NK-92 treated with Interleukin-12 subunit alpha and Interleukin-12 subunit beta, amount 100 ng/mL, for 24 hours (cell line): ENCODE measurements around the gene SIRPA.

Experiments used
- DNase-seq: peaks from one replicate; lab custom pipeline; 2025; lab: John Stamatoyannopoulos, UW

The SIRPA gene

GRCh38 chr20:1933465-1933870 is 38.3 kb downstream of the SIRPA start:
- DNase-seq, result no peak

- no peak for DNase-seq
Observed at GRCh38 chr20:1934156-1934555, 38.9 kb downstream of the SIRPA start.

GRCh38 chr20:1934721-1935573 is 39.7 kb downstream of the SIRPA start:
- DNase-seq, result peak; percentile 72

- no peak for DNase-seq
Observed at GRCh38 chr20:1935696-1936366, 40.6 kb downstream of the SIRPA start.

- peak; percentile 73 for DNase-seq
Observed at GRCh38 chr20:1937316-1937976, 42.2 kb downstream of the SIRPA start.

GRCh38 chr20:1938464-1939269 is 43.5 kb downstream of the SIRPA start:
- DNase-seq, result peak; percentile 60

GRCh38 chr20:1939270-1939595 is 44.0 kb downstream of the SIRPA start:
- no peak for DNase-seq

- no peak for DNase-seq
Observed at GRCh38 chr20:1940581-1940980, 45.4 kb downstream of the SIRPA start.

GRCh38 chr20:1941226-1941625 is 46.0 kb downstream of the SIRPA start:
- DNase-seq, result no peak

GRCh38 chr20:1942061-1942460 is 46.9 kb downstream of the SIRPA start:
- no peak for DNase-seq

GRCh38 chr20:1942486-1943274 is 47.5 kb downstream of the SIRPA start:
- no peak for DNase-seq

- no peak for DNase-seq
Observed at GRCh38 chr20:1943275-1944002, 48.2 kb downstream of the SIRPA start.

- DNase-seq, result peak; percentile 42
Observed at GRCh38 chr20:1944345-1945091, 49.3 kb downstream of the SIRPA start.

GRCh38 chr20:1945134-1945618 is 50.0 kb downstream of the SIRPA start:
- peak; percentile 80 for DNase-seq

- no peak for DNase-seq
Observed at GRCh38 chr20:1945660-1946059, 50.5 kb downstream of the SIRPA start.

- no peak for DNase-seq
Observed at GRCh38 chr20:1946442-1946761, 51.2 kb downstream of the SIRPA start.

- peak; percentile 70 for DNase-seq
Observed at GRCh38 chr20:1946762-1947534, 51.7 kb downstream of the SIRPA start.

- no peak for DNase-seq
Observed at GRCh38 chr20:1947535-1947846, 52.3 kb downstream of the SIRPA start.

- DNase-seq, result no peak
Observed at GRCh38 chr20:1949347-1950100, 54.3 kb downstream of the SIRPA start.
